ENCODE results near the gene FLT3LG. TPM values are rescaled to one million over a fixed set of nuclear protein-coding genes. Genes with fewer than 3 reads are reported as not detected.

The FLT3LG gene
- total RNA-seq, 4 donors from 2014 or later, result 2.8 to 7.3 (median 6.3) TPM

DNA sequence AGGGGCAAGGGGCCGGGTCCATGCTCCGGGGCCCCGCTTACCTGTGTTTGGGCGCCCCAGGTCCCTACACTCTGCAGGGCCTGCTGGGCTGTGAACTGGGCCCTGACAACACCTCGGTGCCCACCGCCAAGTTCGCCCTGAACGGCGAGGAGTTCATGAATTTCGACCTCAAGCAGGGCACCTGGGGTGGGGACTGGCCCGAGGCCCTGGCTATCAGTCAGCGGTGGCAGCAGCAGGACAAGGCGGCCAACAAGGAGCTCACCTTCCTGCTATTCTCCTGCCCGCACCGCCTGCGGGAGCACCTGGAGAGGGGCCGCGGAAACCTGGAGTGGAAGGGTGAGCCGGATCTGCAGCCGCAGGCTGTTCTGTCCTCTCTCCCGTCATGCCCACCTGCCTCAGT is 40.1 kb downstream of the FLT3LG start:
- no peaks in the 10 kb centered on the region for H3K36me3 ChIP-seq
- TF ChIP-seq, protein P1, sequence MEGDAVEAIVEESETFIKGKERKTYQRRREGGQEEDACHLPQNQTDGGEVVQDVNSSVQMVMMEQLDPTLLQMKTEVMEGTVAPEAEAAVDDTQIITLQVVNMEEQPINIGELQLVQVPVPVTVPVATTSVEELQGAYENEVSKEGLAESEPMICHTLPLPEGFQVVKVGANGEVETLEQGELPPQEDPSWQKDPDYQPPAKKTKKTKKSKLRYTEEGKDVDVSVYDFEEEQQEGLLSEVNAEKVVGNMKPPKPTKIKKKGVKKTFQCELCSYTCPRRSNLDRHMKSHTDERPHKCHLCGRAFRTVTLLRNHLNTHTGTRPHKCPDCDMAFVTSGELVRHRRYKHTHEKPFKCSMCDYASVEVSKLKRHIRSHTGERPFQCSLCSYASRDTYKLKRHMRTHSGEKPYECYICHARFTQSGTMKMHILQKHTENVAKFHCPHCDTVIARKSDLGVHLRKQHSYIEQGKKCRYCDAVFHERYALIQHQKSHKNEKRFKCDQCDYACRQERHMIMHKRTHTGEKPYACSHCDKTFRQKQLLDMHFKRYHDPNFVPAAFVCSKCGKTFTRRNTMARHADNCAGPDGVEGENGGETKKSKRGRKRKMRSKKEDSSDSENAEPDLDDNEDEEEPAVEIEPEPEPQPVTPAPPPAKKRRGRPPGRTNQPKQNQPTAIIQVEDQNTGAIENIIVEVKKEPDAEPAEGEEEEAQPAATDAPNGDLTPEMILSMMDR (IDR thresholded peaks at IDR 0.05), result no peak
- no peak for TF ChIP-seq POLR2A (IDR thresholded peaks at IDR 0.05)
- intact Hi-C loops (cut with DNase I), result no loop called here
- no peak for DNase-seq
- H3K4me1 ChIP-seq, result peaks cover 6 to 12% of the 10 kb centered on the region in 2 donors
- H3K4me3 ChIP-seq (replicated peaks in 1 of 3), result peak overlapping the region in 1 of 3 donors; percentile 78
- 62 to 64% methylated on average over 11 to 19 of the region's 21 CpGs for WGBS, 2 donors
- no peaks in the 10 kb centered on the region for H3K9me3 ChIP-seq
- no peaks in the 10 kb centered on the region for H3K27me3 ChIP-seq
- H3K27ac ChIP-seq, result no peak overlapping the region

DNA sequence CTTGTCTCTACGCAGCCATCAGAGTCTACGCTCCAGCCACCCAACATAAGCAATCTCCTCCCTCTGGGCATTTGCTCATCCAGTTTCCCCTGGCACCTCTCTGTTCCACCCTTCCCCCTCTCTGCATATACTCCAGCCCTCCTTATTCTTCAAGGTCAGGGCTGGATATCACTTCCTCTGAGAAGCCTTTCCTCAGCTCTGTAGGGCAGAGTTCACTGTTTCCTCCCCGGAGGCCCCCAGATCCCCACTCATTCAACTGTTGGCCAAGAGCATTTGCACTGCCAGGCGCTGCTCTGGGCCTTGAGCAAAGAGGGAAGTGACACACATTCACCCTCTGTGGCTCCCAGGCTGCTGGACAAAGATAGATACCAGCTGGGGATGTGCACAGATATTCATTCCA is 41.8 kb downstream of the FLT3LG start:
- peaks cover 6 to 12% of the 10 kb centered on the region in 2 donors for H3K4me1 ChIP-seq
- TF ChIP-seq, protein P1 (IDR thresholded peaks at IDR 0.05), result no peak
- DNase-seq, result no peak
- 63 to 65% methylated on average over 4 of the region's 4 CpGs for WGBS, 2 donors
- intact Hi-C loops (cut with DNase I), result no loop called here
- H3K27me3 ChIP-seq, result no peaks in the 10 kb centered on the region
- no peaks in the 10 kb centered on the region for H3K9me3 ChIP-seq
- no peaks in the 10 kb centered on the region for H3K36me3 ChIP-seq
- no peak overlapping the region for H3K4me3 ChIP-seq (replicated peaks in 1 of 3)
- H3K27ac ChIP-seq, result no peak overlapping the region

DNA sequence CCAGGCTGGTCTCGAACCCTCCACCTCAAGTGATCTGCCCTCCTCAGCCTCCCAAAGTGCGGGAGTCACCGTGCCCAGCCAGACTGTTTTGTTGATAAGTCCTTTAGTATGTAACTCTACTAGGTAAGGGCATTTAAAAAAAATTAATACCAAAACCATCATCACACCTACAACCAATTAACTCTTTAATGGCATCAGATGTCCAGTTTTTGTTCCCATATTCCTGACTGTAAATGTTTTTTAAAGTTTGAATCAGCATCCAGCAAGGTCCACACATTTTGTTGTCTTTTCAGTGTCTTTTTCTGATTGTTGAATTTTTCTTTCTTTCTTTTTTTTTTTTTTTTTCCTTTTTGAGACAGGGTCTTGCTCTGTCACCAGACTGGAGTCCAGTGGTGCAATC is 44.0 kb downstream of the FLT3LG start:
- TF ChIP-seq, protein P1 (IDR thresholded peaks at IDR 0.05), result no peak
- no peak for TF ChIP-seq POLR2A (IDR thresholded peaks at IDR 0.05)
- Histone ChIP-seq H3K27ac (no peak overlapping the region), H3K9me3 (no peaks in the 10 kb centered on the region), H3K36me3 (no peaks in the 10 kb centered on the region), H3K4me3 (replicated peaks in 1 of 3) (no peak overlapping the region), H3K4me1 (peaks cover 6 to 8% of the 10 kb centered on the region in 2 donors), H3K27me3 (no peaks in the 10 kb centered on the region)
- DNase-seq, result no peak
- 96 to 100% methylated on average over 3 of the region's 3 CpGs for WGBS, 2 donors
- intact Hi-C loops (cut with DNase I), result no loop called here

DNA sequence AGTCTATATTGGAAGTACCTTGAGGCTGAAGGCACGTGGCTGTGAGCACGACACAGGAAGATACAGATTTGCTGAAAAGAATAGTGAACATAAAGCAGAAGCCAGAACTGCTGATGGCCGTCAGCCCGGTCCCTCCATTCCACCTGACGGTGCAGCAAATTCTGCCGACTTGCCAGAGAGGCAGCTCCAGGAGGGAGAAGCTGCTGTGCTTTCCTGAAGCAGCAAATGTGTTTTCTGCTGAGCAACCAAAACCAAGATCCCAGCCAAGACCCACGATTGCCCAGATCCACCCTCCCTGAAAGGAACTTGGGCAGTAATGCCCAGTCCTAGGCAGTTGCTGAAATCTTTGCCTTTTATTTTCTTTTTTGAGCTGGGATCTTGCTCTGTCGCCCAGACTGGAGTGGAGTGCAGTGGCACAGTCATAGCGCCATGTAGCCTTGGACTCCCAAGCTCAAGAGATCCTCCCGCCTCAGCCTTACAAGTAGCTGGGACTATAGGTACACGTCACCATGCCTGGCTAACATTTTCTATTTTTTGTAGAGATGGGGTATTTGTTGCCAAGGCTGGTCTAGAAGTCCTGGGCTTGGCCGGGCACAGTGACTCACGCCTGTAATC is 46.8 kb downstream of the FLT3LG start:
- Histone ChIP-seq H3K9me3 (no peaks in the 10 kb centered on the region), H3K27ac (no peak overlapping the region), H3K27me3 (no peaks in the 10 kb centered on the region), H3K4me3 (replicated peaks in 1 of 3) (no peak overlapping the region), H3K36me3 (no peaks in the 10 kb centered on the region), H3K4me1 (no peaks in the 10 kb centered on the region)
- TF ChIP-seq POLR2A (IDR thresholded peaks at IDR 0.05), result no peak
- TF ChIP-seq, protein P1 (IDR thresholded peaks at IDR 0.05), result no peak
- intact Hi-C loops (cut with DNase I), result no loop called here
- DNase-seq, result no peak
- 91 to 93% methylated on average over 13 of the region's 13 CpGs for WGBS, 2 donors

DNA sequence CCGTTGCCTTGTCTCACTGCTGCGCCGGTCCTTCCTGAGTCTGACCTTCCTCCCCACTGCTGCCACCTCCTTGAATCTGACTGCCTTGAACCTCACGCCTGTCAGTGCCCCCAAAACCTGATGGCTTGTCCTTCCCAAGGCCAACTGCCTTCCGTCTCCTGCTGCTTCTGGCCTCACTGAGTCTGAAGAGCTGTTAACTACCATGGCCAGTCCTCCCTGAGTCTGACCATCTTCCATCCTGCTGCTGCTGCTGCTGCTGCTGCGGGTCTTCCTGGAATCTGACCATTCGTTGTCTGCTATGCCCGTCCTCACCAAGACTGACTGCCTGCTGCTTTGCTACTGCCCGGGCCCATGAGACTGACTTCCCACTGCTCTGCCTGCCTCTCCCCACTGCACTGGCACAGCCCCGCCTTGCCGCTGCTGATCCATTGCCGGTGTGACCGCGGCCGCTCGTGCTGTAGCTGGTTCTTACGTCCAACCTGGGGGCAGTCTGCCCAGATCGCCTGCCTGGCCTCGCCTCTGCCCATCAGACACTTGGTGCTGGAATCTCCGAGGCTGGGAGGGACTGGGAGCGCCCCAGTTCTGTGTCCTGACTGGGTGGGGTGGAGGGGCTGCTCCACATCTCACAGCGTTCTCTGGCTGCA is 50.9 kb downstream of the FLT3LG start:
- WGBS, 2 donors, result 90 to 94% methylated on average over 12 to 22 of the region's 22 CpGs
- intact Hi-C loops (cut with DNase I), result no loop called here

More for the DNA sequence above, 50.9 kb downstream of the FLT3LG start:
- H3K27ac ChIP-seq, result no peak overlapping the region
- no peak for TF ChIP-seq POLR2A (IDR thresholded peaks at IDR 0.05)
- TF ChIP-seq, protein P1 (IDR thresholded peaks at IDR 0.05), result no peak
- DNase-seq, result no peak
- no peaks in the 10 kb centered on the region for H3K9me3 ChIP-seq
- no peaks in the 10 kb centered on the region for H3K27me3 ChIP-seq
- H3K36me3 ChIP-seq, result no peaks in the 10 kb centered on the region
- peaks cover 4 to 7% of the 10 kb centered on the region in 2 donors for H3K4me1 ChIP-seq
- no peak overlapping the region for H3K4me3 ChIP-seq (replicated peaks in 1 of 3)
